Cardiac muscle cell (in vitro differentiated cells and primary cell): ENCODE data around the gene STYXL2. TPM values are rescaled to one million over a fixed set of nuclear protein-coding genes. Genes with fewer than 3 reads are reported as not detected.

Source experiments
- DNase-seq, 2 donors: peaks; one replicate each; pipeline versions ENCODE4 v3.0.0 to v3.0.0-alpha.2; 2010 to 2017; ENCODE audit warnings: low read depth in 1 of 2, low spot score in 1 of 2
- H3K27ac ChIP-seq: fragments of 200-600 bp; sonication (generic); 2 replicates; pipeline ENCODE4 v1.5.1; 2016
- H3K27me3 ChIP-seq: fragments of 200-600 bp; sonication (generic); 2 replicates; pipeline ENCODE4 v1.6.0; 2016; ENCODE audit warnings: control low read depth
- H3K36me3 ChIP-seq: fragments of 200-600 bp; sonication (generic); 2 replicates; pipeline ENCODE4 v1.5.1; 2016; ENCODE audit warnings: control low read depth
- H3K4me1 ChIP-seq: fragments of 200-600 bp; sonication (generic); 2 replicates; pipeline ENCODE4 v1.8.1; 2017; ENCODE audit warnings: low read depth, mild to moderate bottlenecking, mixed run types
- H3K4me3 ChIP-seq: fragments of 200-600 bp; sonication (generic); 2 replicates; pipeline ENCODE4 v1.5.1; 2016; ENCODE audit warnings: mild to moderate bottlenecking
- H3K9me3 ChIP-seq: fragments of 200-600 bp; sonication (generic); 2 replicates; pipeline ENCODE4 v1.5.1; 2017; ENCODE audit warnings: low read depth, mild to moderate bottlenecking, control low read depth
- polyA plus RNA-seq: library from polyadenylated mRNA; unstranded; fragments of >200 nt; fragmentation: Nextera tagmentation; extraction: Ambion mirVana; gene quantifications from 2 replicates; pipeline ENCODE4 v1.2.1, GENCODE V29; 2016
- total RNA-seq: library from RNA; depleted of rRNA; stranded (reverse); fragments of >200 nt; gene quantifications from 2 replicates; pipeline ENCODE4 v1.2.3, GENCODE V29; 2016
- TF ChIP-seq, protein P1 (sequence below): IDR thresholded peaks from 2 replicates; pipeline ENCODE4 v1.5.1; 2012; ENCODE audit warnings: low read depth, mild to moderate bottlenecking, low read length

Gene STYXL2
- total and polyA plus RNA-seq, 2 experiments from 2014 or later = 43.0 to 52.1 TPM

DNA sequence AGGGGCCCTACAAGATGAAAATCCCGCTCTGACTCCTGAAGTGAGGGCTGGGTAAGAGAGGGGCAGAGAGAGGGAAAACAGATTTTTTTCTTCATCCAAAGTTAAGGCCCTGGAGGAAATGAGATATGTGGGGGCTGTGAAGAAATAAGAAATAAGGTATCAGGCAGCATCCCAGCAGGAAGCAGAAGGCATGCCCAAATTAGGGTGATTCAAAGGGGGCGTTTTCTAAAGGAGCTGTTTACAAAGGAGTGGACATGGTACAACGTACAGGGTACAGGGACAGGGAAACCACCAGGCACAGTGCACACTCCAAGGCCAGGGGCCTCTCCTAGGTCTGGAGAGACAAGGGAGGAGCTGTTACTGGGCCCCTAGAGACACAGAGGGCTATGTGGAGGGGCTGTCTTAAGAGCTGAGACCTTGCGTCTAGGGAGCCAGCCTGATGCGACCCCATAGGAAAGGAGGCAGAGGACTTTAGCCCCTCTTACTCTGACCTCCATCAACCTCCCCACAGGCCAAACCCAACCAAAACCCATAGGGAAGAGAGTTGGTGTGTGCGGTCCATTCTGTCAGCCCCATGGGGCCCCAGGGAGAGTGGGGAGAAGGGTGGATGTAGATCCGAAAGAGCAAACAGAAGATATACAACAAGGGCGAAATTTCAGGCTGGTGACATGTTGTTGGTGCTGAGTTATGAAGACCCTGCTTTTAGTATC, 38.6 kb downstream of the STYXL2 start:
- peaks cover 7% of the 10 kb centered on the region for H3K4me1 ChIP-seq
- no peaks in the 10 kb centered on the region for H3K9me3 ChIP-seq
- no peak overlapping the region for H3K4me3 ChIP-seq
- peaks cover 3% of the 10 kb centered on the region for H3K36me3 ChIP-seq
- H3K27ac ChIP-seq = no peak overlapping the region
- no peak for DNase-seq
- H3K27me3 ChIP-seq = no peaks in the 10 kb centered on the region
- TF ChIP-seq, protein P1, sequence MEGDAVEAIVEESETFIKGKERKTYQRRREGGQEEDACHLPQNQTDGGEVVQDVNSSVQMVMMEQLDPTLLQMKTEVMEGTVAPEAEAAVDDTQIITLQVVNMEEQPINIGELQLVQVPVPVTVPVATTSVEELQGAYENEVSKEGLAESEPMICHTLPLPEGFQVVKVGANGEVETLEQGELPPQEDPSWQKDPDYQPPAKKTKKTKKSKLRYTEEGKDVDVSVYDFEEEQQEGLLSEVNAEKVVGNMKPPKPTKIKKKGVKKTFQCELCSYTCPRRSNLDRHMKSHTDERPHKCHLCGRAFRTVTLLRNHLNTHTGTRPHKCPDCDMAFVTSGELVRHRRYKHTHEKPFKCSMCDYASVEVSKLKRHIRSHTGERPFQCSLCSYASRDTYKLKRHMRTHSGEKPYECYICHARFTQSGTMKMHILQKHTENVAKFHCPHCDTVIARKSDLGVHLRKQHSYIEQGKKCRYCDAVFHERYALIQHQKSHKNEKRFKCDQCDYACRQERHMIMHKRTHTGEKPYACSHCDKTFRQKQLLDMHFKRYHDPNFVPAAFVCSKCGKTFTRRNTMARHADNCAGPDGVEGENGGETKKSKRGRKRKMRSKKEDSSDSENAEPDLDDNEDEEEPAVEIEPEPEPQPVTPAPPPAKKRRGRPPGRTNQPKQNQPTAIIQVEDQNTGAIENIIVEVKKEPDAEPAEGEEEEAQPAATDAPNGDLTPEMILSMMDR = no peak

DNA sequence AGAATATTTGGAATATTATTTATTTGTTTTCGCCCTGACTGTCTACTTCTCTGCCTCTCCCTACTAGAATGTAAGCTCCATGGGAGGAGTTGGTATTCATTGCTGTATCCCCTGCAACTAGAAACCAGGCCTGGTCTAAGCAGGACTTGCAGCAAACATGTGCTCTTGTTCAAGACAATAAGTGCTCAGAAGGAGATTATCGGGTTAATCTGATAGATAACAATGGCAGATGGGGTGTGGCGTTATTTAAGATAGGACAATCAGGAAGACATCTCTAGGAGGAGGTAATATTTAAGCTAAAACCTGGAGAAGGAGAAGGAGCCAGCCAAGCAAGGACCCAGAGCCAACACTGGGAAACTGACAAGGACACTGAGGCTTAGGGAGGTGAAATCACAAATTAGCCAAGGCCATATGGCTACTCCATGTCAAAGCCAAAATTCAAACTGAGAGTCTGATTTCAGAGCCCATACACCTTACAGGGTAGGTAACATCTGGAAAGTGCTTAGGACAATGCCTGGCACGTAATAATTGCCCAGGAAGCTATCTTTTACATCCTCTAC, 41.5 kb downstream of the STYXL2 start:
- no peaks in the 10 kb centered on the region for H3K9me3 ChIP-seq
- H3K4me3 ChIP-seq = no peak overlapping the region
- peaks cover 17% of the 10 kb centered on the region for H3K4me1 ChIP-seq
- DNase-seq = no peak
- H3K27ac ChIP-seq = no peak overlapping the region
- TF ChIP-seq, protein P1 = no peak
- no peaks in the 10 kb centered on the region for H3K27me3 ChIP-seq
- H3K36me3 ChIP-seq = no peaks in the 10 kb centered on the region

DNA sequence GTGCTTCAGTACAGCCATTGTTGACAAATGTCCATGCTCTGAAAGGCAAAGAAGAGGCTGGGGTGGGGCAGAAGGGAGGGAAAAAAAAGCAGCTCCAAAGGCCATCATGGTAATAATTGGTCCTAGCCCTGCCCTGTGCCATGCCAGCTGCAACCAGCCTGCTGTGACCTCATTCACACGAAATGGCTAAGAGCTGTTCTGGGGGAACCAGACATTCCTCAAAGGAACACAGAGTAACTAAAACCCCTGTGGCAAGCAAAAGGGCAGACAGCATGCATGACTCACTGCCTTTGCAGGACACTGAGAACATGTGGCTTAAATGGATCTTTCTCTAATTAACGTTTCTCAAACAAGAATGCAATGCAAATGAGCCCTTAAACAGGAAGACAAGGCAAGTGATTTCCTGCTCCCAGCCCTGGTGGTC, 42.3 kb downstream of the STYXL2 start:
- Histone ChIP-seq H3K27ac (no peak overlapping the region), H3K4me3 (no peak overlapping the region), H3K36me3 (no peaks in the 10 kb centered on the region), H3K9me3 (no peaks in the 10 kb centered on the region), H3K4me1 (peaks cover 12% of the 10 kb centered on the region), H3K27me3 (no peaks in the 10 kb centered on the region)
- DNase-seq = peak in 1 of 2 donors; percentile 24
- TF ChIP-seq, protein P1 = no peak

DNA sequence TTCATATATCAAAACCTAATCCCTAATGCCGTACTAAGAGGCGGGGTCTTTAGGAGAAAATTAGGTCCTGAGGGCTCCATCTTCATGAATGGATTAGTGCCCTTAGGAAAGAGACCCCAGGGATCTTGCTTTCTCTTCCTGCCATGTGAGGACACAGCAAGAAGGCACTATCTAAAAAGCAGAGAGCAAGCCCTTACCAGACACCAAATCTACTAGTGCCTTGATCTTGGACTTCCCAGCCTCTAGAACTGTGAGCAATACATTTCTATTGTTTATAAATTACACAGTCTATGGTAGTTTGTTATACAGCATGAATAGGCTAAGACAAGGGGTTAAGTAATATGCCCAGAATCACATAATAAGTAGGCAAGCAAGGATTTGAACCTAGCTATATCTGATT, 42.9 kb downstream of the STYXL2 start:
- Histone ChIP-seq H3K9me3 (no peaks in the 10 kb centered on the region), H3K27me3 (no peaks in the 10 kb centered on the region), H3K4me1 (peaks cover 12% of the 10 kb centered on the region), H3K4me3 (no peak overlapping the region), H3K27ac (no peak overlapping the region), H3K36me3 (no peaks in the 10 kb centered on the region)
- TF ChIP-seq, protein P1 = no peak
- no peak for DNase-seq

DNA sequence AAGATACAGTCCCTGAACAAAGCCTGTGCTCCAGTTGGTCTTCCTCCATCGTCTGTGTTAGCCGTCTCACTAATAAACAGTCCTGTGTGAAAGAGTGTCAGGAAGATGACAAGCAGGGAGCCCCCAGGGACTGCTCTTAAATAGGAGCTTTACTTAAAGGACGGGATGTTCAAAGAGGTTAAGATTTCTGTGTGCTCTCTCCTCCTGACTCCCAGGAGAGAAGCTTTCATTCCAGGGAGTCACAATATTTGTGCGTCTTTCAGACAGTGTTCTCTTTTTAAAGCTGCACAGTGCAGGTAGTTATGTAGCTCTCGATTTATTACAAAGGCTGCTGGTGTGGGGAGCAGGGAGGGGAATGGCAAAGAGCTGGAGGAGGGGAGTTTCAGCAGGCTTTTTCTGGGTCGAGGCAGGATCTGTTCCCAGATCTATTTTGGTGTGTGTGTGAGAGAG, 43.5 kb downstream of the STYXL2 start:
- H3K27ac ChIP-seq = peak overlapping the region; percentile 27
- TF ChIP-seq, protein P1 = no peak
- H3K9me3 ChIP-seq = no peaks in the 10 kb centered on the region
- no peak overlapping the region for H3K4me3 ChIP-seq
- no peak for DNase-seq
- no peaks in the 10 kb centered on the region for H3K27me3 ChIP-seq
- no peaks in the 10 kb centered on the region for H3K36me3 ChIP-seq
- peaks cover 12% of the 10 kb centered on the region for H3K4me1 ChIP-seq
